ENCODE results near the gene PIK3R1. TPM values are rescaled to one million over a fixed set of nuclear protein-coding genes. Genes with fewer than 3 reads are reported as not detected.

The PIK3R1 gene
- total RNA-seq, 1 experiment from 2014 or later: 11.3 TPM

DNA sequence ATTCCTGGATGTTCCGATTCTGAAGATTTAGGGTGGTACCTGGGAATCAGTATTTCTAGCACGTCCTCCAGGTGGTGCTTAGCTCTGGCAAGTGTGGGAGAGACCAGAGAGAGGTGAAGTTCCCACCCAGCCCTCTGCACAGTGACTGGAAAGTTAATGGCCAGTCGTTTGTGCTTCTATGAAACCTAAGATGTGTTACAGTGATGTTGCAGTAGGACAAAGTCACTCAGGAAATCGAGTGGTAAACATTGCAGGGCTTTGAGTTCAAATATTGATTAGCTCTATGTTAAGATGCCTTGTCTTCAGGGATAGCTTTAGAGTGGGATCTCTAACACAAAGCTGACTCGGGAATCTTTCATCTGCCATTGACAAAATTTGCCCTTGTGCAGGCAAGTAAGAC lies 55.6 kb downstream of the PIK3R1 start:
- Mint-ChIP-seq H3K27me3 (ENCODE audit: low read depth) (no peaks in the 10 kb centered on the region), H3K4me3 (no peak overlapping the region), H3K4me1 (peaks cover 7% of the 10 kb centered on the region in 2 experiments), H3K9me3 (no peaks in the 10 kb centered on the region), H3K27ac (no peak overlapping the region), H3K36me3 (ENCODE audit: insufficient read depth in 1 of 3, low read depth in 3 of 3) (no peaks in the 10 kb centered on the region; a peak in 1 of 7 replicates)
- Histone ChIP-seq H4K5ac (ENCODE audit: insufficient read length, low read depth, low read length) (no peak overlapping the region), H2BK12ac (ENCODE audit: insufficient read length, low read depth, low read length) (no peak overlapping the region), H2AFZ (ENCODE audit: low read length) (no peak overlapping the region), H4K8ac (replicated peaks; ENCODE audit: insufficient read length, low read depth, low read length) (no peak overlapping the region), H3K23me2 (ENCODE audit: insufficient read length, low read depth, low read length, poor library complexity, severe bottlenecking) (no peaks in the 10 kb centered on the region), H3T11ph (ENCODE audit: low read length) (no peak overlapping the region), H4K20me1 (ENCODE audit: control insufficient read depth, insufficient read depth, insufficient read length) (no peaks in the 10 kb centered on the region), H3K27me3 (ENCODE audit: insufficient read depth, low read length) (no peaks in the 10 kb centered on the region), H2BK20ac (ENCODE audit: low read depth, low read length, poor library complexity, severe bottlenecking) (no peak overlapping the region), H3K4ac (ENCODE audit: low read depth, low read length) (no peak overlapping the region), H3K9me3 (ENCODE audit: control insufficient read depth, low read depth, low read length) (no peaks in the 10 kb centered on the region), H3K79me2 (ENCODE audit: insufficient read depth, low read length) (no peaks in the 10 kb centered on the region), H3K23ac (ENCODE audit: insufficient read length, low read depth, low read length) (no peak overlapping the region), H3K4me1 (ENCODE audit: insufficient read depth, low read length) (no peaks in the 10 kb centered on the region; the same call in 1 of the 2 replicates), H3K9ac (ENCODE audit: extremely low read depth, insufficient read length, low read length) (no peak overlapping the region), H2BK15ac (ENCODE audit: low read depth, low read length) (no peak overlapping the region), H3K27ac (ENCODE audit: insufficient read length, low read depth, low read length) (no peak overlapping the region), H2BK120ac (ENCODE audit: low read depth, low read length, poor library complexity, severe bottlenecking) (no peak overlapping the region), H2AK5ac (ENCODE audit: insufficient read length, low read length) (no peak overlapping the region), H3K4me2 (ENCODE audit: insufficient read depth, insufficient read length, low read length) (no peak overlapping the region), H2BK5ac (ENCODE audit: insufficient read length, low read length) (no peak overlapping the region), H3K18ac (ENCODE audit: insufficient read length, low read depth, low read length) (no peak overlapping the region), H3K56ac (ENCODE audit: insufficient read length, low read depth, low read length) (no peak overlapping the region), H4K91ac (ENCODE audit: insufficient read length, low read depth, low read length) (no peak overlapping the region), H3K79me1 (ENCODE audit: insufficient read depth, low read depth, low read length, poor library complexity, severe bottlenecking) (no peaks in the 10 kb centered on the region), H3K14ac (ENCODE audit: insufficient read depth, low read length) (no peak overlapping the region)
- no CpG with 5 or more reads among the region's 5 CpGs for WGBS (ENCODE audit: extremely low coverage, insufficient read length, low lambda C conversion rate)
- TF ChIP-seq, protein P1, sequence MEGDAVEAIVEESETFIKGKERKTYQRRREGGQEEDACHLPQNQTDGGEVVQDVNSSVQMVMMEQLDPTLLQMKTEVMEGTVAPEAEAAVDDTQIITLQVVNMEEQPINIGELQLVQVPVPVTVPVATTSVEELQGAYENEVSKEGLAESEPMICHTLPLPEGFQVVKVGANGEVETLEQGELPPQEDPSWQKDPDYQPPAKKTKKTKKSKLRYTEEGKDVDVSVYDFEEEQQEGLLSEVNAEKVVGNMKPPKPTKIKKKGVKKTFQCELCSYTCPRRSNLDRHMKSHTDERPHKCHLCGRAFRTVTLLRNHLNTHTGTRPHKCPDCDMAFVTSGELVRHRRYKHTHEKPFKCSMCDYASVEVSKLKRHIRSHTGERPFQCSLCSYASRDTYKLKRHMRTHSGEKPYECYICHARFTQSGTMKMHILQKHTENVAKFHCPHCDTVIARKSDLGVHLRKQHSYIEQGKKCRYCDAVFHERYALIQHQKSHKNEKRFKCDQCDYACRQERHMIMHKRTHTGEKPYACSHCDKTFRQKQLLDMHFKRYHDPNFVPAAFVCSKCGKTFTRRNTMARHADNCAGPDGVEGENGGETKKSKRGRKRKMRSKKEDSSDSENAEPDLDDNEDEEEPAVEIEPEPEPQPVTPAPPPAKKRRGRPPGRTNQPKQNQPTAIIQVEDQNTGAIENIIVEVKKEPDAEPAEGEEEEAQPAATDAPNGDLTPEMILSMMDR (conservative IDR thresholded peaks at IDR 0.05): no peak
- no peak for DNase-seq

Data from H9 (cell line).